Measurements from ENCODE around the gene ZIM2.

DNA sequence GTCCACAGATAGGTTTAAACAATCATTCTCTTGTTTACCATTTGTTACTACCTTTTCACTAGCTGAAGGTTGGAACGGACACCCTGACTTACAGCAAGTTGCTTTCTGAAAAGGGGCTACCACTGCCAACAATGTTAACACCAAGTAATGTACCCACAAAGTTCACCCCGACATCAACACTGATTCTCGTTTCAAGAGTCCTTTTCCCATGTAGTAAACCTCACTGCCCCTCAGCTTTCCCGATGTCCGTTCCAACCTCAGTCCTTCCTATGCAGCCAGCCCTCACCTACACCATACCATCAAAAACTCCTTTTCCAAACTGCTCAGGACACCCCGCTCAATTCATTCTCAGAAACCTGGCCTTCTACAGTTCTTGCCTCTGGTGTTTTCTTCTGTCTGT, 29.0 kb downstream of the ZIM2 start:
- TF ChIP-seq POLR2A (IDR thresholded peaks at IDR 0.05; ENCODE audit: low read depth) (no peak), POLR2AphosphoS5 (IDR thresholded peaks at IDR 0.05) (no peak), EP300 (IDR thresholded peaks at IDR 0.05) (no peak)
- TF ChIP-seq, protein P1, sequence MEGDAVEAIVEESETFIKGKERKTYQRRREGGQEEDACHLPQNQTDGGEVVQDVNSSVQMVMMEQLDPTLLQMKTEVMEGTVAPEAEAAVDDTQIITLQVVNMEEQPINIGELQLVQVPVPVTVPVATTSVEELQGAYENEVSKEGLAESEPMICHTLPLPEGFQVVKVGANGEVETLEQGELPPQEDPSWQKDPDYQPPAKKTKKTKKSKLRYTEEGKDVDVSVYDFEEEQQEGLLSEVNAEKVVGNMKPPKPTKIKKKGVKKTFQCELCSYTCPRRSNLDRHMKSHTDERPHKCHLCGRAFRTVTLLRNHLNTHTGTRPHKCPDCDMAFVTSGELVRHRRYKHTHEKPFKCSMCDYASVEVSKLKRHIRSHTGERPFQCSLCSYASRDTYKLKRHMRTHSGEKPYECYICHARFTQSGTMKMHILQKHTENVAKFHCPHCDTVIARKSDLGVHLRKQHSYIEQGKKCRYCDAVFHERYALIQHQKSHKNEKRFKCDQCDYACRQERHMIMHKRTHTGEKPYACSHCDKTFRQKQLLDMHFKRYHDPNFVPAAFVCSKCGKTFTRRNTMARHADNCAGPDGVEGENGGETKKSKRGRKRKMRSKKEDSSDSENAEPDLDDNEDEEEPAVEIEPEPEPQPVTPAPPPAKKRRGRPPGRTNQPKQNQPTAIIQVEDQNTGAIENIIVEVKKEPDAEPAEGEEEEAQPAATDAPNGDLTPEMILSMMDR (IDR thresholded peaks at IDR 0.05), result no peak
